ENCODE results near the gene MAGI2.
A peak's percentile ranks its signal among the peaks of the same experiment; 100 is the strongest.

MAGI2 gene

GRCh38 chr7:79298145-79298760 is 155.2 kb downstream of the MAGI2 start:
- peak; percentile 81 for DNase-seq

GRCh38 chr7:79296553-79297320 is 156.7 kb downstream of the MAGI2 start:
- DNase-seq: no peak

- peak; percentile 99 for DNase-seq
These were observed 159.8 kb downstream of the MAGI2 start for GRCh38 chr7:79293655-79294142.

DNA sequence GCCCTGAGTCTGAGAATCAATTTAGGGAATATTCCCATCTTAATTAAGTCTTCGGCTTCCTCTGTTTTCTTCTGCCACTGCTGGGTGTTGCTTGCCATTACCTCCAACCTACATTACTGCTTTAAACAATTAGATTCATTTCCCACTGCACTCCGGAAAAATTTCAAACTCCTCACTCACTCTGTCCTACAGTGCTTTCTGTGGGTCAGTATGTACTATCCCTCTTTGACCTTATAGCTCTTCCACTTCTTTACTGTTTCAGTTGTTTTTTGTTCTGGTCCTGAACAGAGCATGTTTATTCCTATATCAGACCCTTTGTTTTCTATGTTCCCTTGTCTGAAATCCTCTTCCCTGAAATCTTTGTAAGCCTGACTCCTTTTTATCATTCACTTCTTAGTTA is 160.6 kb downstream of the MAGI2 start:
- peak; percentile 32 for DNase-seq

GRCh38 chr7:79291498-79291865 is 162.0 kb downstream of the MAGI2 start:
- no peak for DNase-seq

- DNase-seq: peak; percentile 24
These were observed 162.5 kb downstream of the MAGI2 start for GRCh38 chr7:79290841-79291497.

- DNase-seq: no peak
These were observed 163.1 kb downstream of the MAGI2 start for GRCh38 chr7:79290398-79290797.

GRCh38 chr7:79288655-79289054 is 164.8 kb downstream of the MAGI2 start:
- no peak for DNase-seq

DNA sequence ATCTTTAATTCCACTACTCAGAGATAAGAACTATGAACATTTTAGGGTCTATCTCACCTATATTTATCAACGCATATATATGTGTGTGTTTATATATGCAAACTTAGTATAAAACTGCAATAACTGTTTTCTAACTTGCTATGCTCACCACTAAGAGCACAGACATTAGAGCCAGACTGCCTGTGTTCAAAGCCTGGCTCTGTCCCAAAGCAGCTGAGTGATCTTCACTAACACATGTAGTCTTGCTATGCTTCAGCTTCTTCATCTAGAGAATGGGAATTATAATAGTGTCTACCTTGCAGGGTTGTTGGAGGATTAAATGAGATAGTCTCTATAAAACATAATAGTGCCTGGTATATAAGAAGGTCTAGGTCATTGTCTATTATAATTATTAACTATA is 165.5 kb downstream of the MAGI2 start:
- DNase-seq: no peak

DNA sequence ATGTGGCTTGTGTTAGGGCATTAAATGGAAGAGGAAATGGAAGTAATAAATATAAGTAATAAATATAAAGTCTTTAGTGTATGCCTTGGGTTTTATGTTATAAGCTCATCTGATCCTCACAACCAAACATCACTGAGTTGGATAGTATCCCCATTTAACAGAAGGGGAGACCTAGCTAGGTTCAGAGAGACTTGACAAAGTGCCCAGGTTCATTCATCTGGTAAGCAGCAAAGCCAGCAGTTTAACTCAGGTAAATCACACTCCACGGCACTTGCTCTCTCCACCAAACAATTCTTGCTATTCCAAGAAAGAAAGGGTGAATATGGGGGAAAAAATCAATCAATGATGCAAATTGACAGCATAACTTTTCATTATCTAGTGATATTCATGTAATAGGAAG is 167.3 kb downstream of the MAGI2 start:
- no peak for DNase-seq

GRCh38 chr7:79285756-79286155 is 167.7 kb downstream of the MAGI2 start:
- no peak for DNase-seq

DNA sequence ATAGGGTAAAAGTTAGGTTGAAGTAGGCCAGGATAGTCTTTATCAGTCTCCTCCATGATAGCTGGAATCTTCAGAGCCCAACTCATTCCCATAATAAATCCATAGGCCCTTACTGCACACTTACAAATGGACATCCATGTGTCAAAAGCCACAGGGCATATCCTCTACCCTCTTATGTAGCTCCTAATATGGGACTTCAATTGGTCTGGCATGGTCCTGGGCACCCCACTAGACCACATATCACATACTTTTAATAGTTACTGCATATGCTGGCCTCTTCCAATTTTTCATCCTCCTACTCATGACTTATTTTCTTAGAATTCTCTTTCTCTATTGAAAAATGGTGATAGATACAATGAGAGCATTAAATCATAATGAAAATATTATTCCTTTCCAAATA is 169.3 kb downstream of the MAGI2 start:
- no peak for DNase-seq

DNA sequence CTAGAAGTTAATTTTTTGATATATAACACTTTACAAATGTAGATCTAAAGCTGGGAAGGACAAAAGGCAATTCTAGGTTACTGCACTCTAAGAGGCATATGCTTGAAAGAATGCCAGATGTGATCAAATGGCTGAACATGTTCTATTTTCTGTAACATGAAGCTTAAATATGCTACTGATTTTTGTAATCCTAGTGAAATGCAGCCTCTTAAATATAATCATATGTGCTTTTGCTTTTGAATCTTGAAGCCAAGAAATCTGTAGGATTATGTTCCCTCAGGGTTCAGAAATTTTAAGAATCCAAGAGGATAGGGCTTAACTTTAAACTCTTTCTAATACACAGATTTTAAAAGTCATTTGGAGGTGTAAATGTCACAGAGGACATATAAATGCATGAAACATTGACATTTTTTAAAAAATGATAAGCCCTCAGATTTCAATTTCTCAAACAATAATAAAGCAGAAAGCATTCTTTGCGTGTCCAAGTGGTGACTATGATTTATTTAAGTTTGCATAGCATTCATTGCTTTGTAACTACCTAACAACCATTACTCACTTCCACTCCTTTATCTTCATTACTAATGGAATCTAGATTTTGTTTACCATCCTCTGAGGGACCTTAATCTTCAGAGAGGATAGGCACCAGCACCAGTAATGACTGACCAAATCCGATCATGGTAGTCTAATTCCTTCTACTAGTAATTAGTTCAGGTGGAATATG is 170.4 kb downstream of the MAGI2 start:
- no peak for DNase-seq

GRCh38 chr7:79282070-79282694 is 171.3 kb downstream of the MAGI2 start:
- peak; percentile 48 for DNase-seq

DNA sequence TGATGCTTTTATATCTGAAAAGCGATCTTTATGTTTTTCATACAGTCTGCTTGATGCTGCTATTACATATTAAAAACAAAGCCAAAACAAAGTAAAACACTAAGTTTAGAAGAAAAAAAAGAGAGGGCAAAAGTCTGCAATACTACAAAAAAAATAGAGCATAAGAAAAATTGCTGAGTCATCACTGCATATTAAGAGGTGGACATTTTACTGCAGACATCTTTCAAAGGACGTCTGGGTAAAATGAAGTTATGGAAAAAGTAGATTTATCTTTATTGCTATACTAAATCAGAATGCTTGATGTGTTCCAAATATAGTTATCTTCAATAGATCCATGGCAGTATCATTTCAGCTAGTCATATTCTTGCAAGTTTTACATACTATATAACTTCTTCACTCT is 172.0 kb downstream of the MAGI2 start:
- peak; percentile 24 for DNase-seq

- no peak for DNase-seq
These were observed 180.5 kb downstream of the MAGI2 start for GRCh38 chr7:79272938-79273337.

DNA sequence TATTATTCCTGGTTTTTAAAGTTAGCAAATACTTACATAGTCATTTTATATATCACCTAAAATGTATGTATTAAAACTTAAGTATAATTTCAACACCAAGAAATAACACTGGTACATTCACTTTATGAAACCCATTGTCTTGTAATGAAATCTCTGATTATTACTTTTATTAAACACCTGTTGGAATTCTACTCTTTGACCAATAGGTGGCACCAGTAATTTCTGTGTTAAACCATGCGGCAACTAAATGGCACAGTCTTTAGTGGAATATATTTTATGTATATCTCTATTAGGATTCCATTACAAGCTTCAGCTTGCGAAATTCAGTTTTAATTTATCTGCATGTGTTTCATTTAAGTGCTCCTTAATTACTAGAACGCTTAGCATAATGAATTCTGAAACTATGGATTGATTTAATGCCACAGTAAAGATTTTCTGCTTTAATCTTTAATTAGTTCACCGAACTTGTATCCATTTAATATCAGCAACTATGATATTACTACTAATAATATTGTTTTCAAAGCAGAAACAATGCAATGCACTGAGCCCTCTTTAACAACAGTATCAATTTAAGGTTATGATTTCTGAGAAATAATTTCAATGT is 181.3 kb downstream of the MAGI2 start:
- peak; percentile 83 for DNase-seq

- peak; percentile 58 for DNase-seq
These were observed 184.7 kb downstream of the MAGI2 start for GRCh38 chr7:79268730-79269129.

GRCh38 chr7:79258826-79259225 is 194.6 kb downstream of the MAGI2 start:
- DNase-seq: no peak

DNA sequence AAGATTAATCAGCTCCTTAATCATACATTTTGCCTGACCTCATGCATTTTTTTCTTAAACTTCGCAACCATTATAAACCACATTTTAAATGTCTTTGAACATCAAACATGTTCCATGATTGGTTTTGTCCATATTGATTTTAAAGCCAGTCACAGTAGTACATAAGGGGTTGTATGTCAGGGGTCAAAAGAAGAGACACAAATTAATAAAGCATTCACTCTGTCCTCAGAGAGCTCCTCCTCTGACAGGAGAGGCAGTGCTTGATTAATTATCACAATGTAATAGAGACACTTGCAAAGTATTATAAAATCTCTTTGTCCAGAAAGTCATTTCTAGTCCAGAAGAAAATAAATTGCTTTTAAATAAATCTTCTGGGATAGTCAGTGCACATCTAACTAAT is 195.5 kb downstream of the MAGI2 start:
- DNase-seq: no peak

- DNase-seq: peak; percentile 34
These were observed 207.7 kb downstream of the MAGI2 start for GRCh38 chr7:79245623-79246249.

DNA sequence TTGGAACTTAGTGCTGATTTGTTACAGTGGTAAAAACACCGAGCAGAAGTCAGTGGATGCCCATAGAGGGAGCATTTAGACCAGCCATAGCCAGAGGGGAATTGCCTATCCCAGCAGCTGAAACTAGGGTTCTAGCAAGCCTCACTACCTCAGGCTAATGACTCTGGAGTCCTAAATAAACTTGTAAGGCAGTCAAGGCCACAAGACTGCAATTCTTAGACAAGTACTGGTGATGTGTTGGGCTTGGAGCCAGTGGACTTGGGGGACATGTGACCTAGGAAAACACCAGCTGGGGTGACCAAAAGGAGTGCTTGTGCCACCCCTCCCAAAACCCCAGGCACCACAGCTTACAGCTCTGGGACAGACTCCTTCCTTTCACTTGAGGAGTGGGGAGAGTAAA is 209.0 kb downstream of the MAGI2 start:
- DNase-seq: no peak
